HG03025 (cell line): Measurements from ENCODE around the gene SPACA1.

ENCODE experiments used
- ATAC-seq: cut with Tn5 transposase; IDR thresholded peaks from one replicate; pipeline ENCODE4 v1.9.1; 2021; ENCODE audit warnings: mild to moderate bottlenecking, moderate library complexity; ENCODE audit not compliant: unreplicated experiment, low FRiP score

The SPACA1 gene

DNA sequence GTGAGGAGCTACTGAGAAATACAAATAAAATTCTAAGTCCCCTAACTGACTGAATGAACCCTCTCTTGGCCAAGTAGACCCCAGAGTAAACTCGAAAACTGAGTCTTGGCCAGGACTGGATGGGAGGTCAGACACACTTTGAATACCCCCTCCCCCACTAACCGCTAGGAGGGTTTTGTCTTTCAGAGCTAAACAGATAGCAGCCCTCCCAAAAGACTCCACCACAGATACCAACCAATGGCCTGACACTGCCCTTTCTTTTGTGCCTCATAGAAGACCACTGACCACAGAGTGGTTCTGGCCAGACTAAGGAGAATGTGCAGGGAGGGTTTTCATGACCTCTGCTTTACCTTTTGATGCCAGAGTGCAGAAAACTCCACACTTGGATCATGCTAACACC lies 42.1 kb downstream of the SPACA1 start:
- ATAC-seq = no peak

DNA sequence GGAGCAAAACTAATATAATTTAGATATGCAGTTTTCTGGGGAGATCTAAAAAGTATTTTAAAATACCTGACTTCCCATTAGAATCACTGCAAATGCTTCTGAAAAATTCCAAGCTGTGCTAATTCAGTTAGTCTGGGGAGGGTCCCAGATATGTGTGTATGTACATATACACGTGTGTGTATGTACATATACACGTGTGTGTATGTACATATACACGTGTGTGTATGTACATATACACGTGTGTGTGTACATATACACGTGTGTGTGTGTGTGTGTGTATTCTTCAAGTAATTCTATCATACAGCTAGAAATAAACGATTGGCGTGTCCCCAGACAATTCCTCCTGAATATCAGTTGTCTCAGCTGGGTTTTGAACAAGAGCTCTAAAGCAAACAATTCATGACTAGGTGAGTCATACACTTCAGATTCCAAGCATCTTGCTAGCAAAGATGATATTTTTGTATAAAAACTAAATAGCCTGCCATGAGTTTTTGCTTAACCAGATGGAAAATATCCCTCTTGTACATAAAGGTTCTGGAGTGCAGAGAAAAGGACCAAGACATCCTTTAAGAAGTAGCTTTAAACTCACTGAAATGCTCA lies 58.2 kb downstream of the SPACA1 start:
- no peak for ATAC-seq

DNA sequence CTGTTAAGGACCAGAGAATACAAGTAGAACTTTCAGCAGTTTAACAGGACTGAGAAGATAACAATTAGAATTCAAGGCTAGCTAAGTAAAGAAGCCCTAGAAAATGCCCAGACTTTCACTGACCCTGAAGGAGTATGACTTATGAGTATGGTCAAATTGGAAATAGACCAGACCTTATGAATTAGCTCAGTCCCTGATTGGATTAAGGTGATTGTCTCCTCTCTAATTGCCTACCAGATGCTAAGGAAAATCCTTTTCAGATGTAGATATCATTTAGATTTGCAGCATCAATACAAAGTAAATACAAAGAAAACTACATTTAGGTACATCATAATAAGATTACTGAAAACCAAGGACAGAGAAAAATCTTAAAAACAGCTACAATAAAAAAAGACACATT lies 59.6 kb downstream of the SPACA1 start:
- no peak for ATAC-seq

DNA sequence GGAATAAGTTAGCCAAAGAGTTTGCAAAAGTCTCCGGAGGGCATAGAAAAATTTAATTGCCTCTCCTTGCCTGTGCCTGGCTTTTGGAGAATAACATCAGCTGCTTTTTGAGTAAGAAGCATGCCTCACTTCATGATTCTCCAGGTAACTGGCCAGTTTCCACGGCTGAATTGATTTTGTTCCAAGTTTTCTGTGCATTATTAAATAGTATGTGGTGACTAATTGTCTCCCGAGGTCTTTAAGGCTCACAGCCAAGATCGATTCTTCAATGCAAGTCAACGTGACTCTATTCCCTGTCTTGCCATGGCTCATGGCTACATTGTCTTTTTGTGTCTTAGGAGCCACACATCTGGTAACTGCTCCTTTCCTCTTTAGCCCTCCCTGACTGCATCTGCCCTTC lies 64.3 kb downstream of the SPACA1 start:
- ATAC-seq = no peak

DNA sequence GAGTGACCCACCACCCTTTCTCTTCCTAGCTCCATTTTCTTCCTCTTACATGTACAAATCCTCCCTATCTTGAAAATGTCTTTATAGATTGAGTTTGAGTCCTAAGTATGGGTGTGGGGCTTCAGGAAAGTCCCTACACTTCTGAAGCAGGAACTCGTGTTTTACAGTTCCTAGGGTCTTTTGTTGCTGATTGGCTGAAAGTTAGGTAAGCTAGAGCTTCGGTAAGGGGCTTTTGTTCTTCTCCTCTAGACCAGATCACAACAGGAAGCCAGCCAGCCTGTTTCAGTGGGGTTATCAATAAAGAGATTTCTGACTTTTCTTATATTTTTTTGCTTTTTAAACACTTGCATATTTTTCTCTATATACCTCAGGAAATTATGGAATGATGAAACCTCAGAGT lies 67.2 kb downstream of the SPACA1 start:
- ATAC-seq = no peak

DNA sequence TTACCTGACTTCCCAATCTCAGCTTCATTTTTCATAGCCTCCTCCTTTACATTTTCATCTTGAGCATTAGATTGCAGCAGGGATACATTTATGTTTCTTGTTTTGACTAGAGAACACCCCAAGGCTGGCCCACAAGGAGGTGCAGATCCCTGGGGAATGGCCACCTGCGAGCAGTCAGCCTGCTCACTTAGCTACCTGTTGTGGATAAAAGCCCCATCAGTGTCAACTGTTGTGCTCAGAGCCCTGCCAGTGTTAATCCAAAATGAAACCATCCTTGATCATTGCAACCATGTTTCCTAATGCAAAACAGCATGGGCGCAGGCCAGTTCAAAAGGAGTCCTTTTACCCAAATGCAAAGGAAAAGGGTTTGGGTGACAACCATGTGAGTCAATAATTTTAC lies 67.7 kb downstream of the SPACA1 start:
- ATAC-seq = no peak

DNA sequence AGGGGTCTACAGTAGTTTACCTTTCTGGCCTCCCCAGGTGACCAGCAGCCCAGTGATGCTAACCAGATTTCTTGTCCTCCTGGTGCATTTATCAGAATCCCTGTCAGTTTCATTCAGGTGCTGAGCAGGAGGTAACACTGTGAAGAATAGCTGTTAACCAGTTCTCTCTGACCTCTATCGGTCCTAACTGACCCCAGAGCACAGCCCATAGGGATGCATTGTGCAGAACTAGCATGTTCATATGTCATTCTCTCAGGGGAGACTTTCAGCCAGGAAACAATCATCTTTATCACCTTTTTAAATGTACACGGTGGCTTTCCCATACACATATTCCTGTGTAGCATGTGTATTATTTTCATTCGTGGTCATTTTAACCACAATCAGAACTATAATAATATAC lies 68.6 kb downstream of the SPACA1 start:
- ATAC-seq = no peak
